Naive thymus-derived CD4-positive, alpha-beta T cell (primary cell): ENCODE results near the gene CWC22. TPM values are rescaled to one million over a fixed set of nuclear protein-coding genes. Genes with fewer than 3 reads are reported as not detected.
"Not testable (repeated sequence)": the region's sequence is repeated elsewhere in the genome, so short reads cannot be mapped to it uniquely, and the experiment has no call there.

Experiments used
- ATAC-seq: fragments of 150-1000 bp; cut with Tn5 transposase; 2 replicates; pipeline ENCODE4 v1.10.0; 2021; ENCODE audit warnings: mild to moderate bottlenecking, moderate library complexity
- CTCF ChIA-PET: fragments of 350-600 bp; sonication (Branson Sonifier 250); formaldehyde crosslinking; loops from one replicate; lab custom pipeline; 2021; ENCODE audit warnings: antibody characterized with exemption; lab: Charles Lee
- POLR2A ChIA-PET: fragments of 350-600 bp; sonication (Branson Sonifier 250); formaldehyde crosslinking; loops from one replicate; lab custom pipeline; 2021; ENCODE audit warnings: antibody characterized with exemption, inconsistent platforms; lab: Charles Lee
- DNase-seq, 9 donors: peaks; one replicate each; pipeline versions ENCODE4 v3.0.0 to v3.0.0-alpha.2; 2020 to 2022; ENCODE audit warnings: mixed read lengths in 1 of 9
- H3K27ac ChIP-seq: one replicate; pipeline ENCODE4 v1.7.0; 2013; ENCODE audit warnings: mild to moderate bottlenecking, low read depth, low read length, moderate library complexity
- H3K27me3 ChIP-seq, 2 donors: one replicate each; pipeline ENCODE4 v1.7.0; 2013; ENCODE audit warnings: low read length in 2 of 2, mild to moderate bottlenecking in 2 of 2, moderate library complexity in 2 of 2; ENCODE audit not compliant: control insufficient read depth in 2 of 2, insufficient read depth in 2 of 2
- H3K36me3 ChIP-seq, 3 experiments: 1 replicate in 2 of 3; 2 replicates in 1 of 3; pipeline ENCODE4 v1.7.0; 2013; ENCODE audit warnings: low read length in 3 of 3, mild to moderate bottlenecking in 3 of 3, moderate library complexity in 1 of 3; ENCODE audit not compliant: insufficient read depth in 3 of 3, control insufficient read depth in 2 of 3
- H3K4me1 ChIP-seq, 2 donors: one replicate each; pipeline ENCODE4 v1.7.0; 2013; ENCODE audit warnings: low read length in 2 of 2, mild to moderate bottlenecking in 2 of 2, moderate library complexity in 1 of 2; ENCODE audit not compliant: control insufficient read depth in 2 of 2, insufficient read depth in 2 of 2
- H3K4me3 ChIP-seq: 2 replicates; pipeline ENCODE4 v1.7.0; 2013; ENCODE audit warnings: mild to moderate bottlenecking, low read length
- H3K9me3 ChIP-seq, 3 experiments: 1 replicate in 2 of 3; 2 replicates in 1 of 3; pipeline ENCODE4 v1.7.0; 2013; ENCODE audit warnings: low read length in 3 of 3; ENCODE audit not compliant: control insufficient read depth in 2 of 3
- H3K27ac Mint-ChIP-seq, 9 donors: one replicate each; pipeline ENCODE4 v1.8.0; 2020 to 2022; ENCODE audit warnings: mixed read lengths in 9 of 9, mild to moderate bottlenecking in 8 of 9, moderate library complexity in 5 of 9, inconsistent platforms in 2 of 9
- H3K27me3 Mint-ChIP-seq, 5 donors: one replicate each; pipeline ENCODE4 v1.8.0; 2021 to 2022; ENCODE audit warnings: mixed read lengths in 5 of 5, mild to moderate bottlenecking in 1 of 5
- H3K36me3 Mint-ChIP-seq, 5 donors: one replicate each; pipeline ENCODE4 v1.8.0; 2020 to 2022; ENCODE audit warnings: mixed read lengths in 5 of 5, mild to moderate bottlenecking in 3 of 5, inconsistent platforms in 1 of 5
- H3K4me1 Mint-ChIP-seq, 7 donors: one replicate each; pipeline ENCODE4 v1.8.0; 2020 to 2022; ENCODE audit warnings: mixed read lengths in 7 of 7, mild to moderate bottlenecking in 3 of 7, inconsistent platforms in 1 of 7
- H3K4me3 Mint-ChIP-seq, 10 donors: one replicate each; pipeline ENCODE4 v1.8.0; 2020 to 2022; ENCODE audit warnings: mild to moderate bottlenecking in 10 of 10, mixed read lengths in 10 of 10, moderate library complexity in 6 of 10, inconsistent platforms in 2 of 10
- H3K9me3 Mint-ChIP-seq, 11 donors: one replicate each; pipeline ENCODE4 v1.8.0; 2020 to 2022; ENCODE audit warnings: mixed read lengths in 11 of 11, mild to moderate bottlenecking in 4 of 11, inconsistent platforms in 1 of 11, moderate library complexity in 1 of 11
- intact Hi-C, 2 donors: fragments of 100-400 bp; cut with micrococcal nuclease; formaldehyde crosslinking; loops; one replicate each; pipeline ENCODE4 v1.15.1; 2023
- polyA plus RNA-seq, 2 donors: library from polyadenylated mRNA; unstranded; fragments of 300-500 nt; fragmentation: Illumina TruSeq; gene quantifications; one replicate each; pipeline ENCODE4 v1.2.3, GENCODE V29; 2021
- total RNA-seq, 6 experiments: library from RNA in 5 of 6; stranded (reverse) in 5 of 6; gene quantifications; 1 replicate in 5 of 6; 2 replicates in 1 of 6; pipeline ENCODE4 v1.2.3 and lab custom pipeline; 2021 to 2026

CWC22 gene
- total RNA-seq (10 to 100 TPM; 14.4 to 32.0 (median 23.5) TPM), polyA plus RNA-seq (10 to 100 TPM; 32.5 to 42.6 TPM), total RNA-seq (lab: John Stamatoyannopoulos, UW) (41.9 reads per million, percentile 67 among the genes with 10 or more reads in this experiment)

GRCh38 chr2:180006781-180007579 lies at the start of gene CWC22:
CWC22 (minus strand) TSS chr2:180007297; CDS start chr2:179993341, 13,956 bp downstream.
- Mint-ChIP-seq H3K27me3 (peaks cover 0 to 3% (median 0%) of the 10 kb centered on the region in 5 donors), H3K27ac (peak within 1 kb of the TSS; percentile 98 to 100 (median 99)), H3K9me3 (no peaks in the 10 kb centered on the region), H3K36me3 (peaks cover 0 to 13% (median 3%) of the 10 kb centered on the region in 5 donors), H3K4me1 (peaks cover 19 to 54% (median 49%) of the 10 kb centered on the region in 7 donors), H3K4me3 (peak within 1 kb of the TSS; percentile 92 to 100 (median 96))
- peak; percentile 96 for ATAC-seq
- peak; percentile 73 to 93 (median 89) for DNase-seq
- Histone ChIP-seq H3K27ac (peak within 1 kb of the TSS; percentile 93), H3K4me1 (peaks cover 8 to 11% of the 10 kb centered on the region in 2 donors), H3K4me3 (peak within 1 kb of the TSS; percentile 96), H3K9me3 (no peaks in the 10 kb centered on the region), H3K27me3 (no peaks in the 10 kb centered on the region), H3K36me3 (peaks cover 0 to 6% (median 0%) of the 10 kb centered on the region in 3 experiments)
- CTCF ChIA-PET, result interaction anchor here (0.7 kb wide), 1 partner anchor 84 kb away, joined by 3 read pairs; no protein-coding TSS in a partner anchor
- POLR2A ChIA-PET, result interaction anchor here (1.0 kb wide), 1 partner anchor 973 kb away, joined by 3 read pairs; the partner anchor contains the start of gene UBE2E3
- intact Hi-C loops, result loop anchor here (1.0 to 5.0 kb wide), 12 partner anchors 770 to 1895 kb away; partner anchors contain the start of genes ITPRID2 (in 2 of the 2), PJVK (in 2 of the 2), PRKRA (in 2 of the 2) and UBE2E3 (in 2 of the 2)

- ATAC-seq (no peak), DNase-seq (no peak)
- intact Hi-C loops, result no loop called here
Measured at GRCh38 chr2:180056367-180057118, 49.4 kb upstream of the CWC22 start.

GRCh38 chr2:180054576-180054975 lies 47.5 kb upstream of the CWC22 start:
- intact Hi-C loops, H3K4me3 Mint-ChIP-seq, H3K27me3 ChIP-seq, ATAC-seq, H3K27ac ChIP-seq, H3K9me3 ChIP-seq, H3K4me1 ChIP-seq, H3K27ac Mint-ChIP-seq, H3K36me3 Mint-ChIP-seq, H3K9me3 Mint-ChIP-seq, H3K4me1 Mint-ChIP-seq, CTCF ChIA-PET, H3K4me3 ChIP-seq, POLR2A ChIA-PET, H3K36me3 ChIP-seq, DNase-seq: not testable (repeated sequence)
- peaks cover 0 to 23% (median 18%) of the 10 kb centered on the region in 5 donors for H3K27me3 Mint-ChIP-seq

More at GRCh38 chr2:180056367-180057118, 49.4 kb upstream of the CWC22 start:
- Histone ChIP-seq H3K36me3 (no peaks in the 10 kb centered on the region), H3K4me3 (no peak overlapping the region), H3K27me3 (no peaks in the 10 kb centered on the region), H3K9me3 (no peaks in the 10 kb centered on the region), H3K4me1 (no peaks in the 10 kb centered on the region), H3K27ac (no peak overlapping the region)
- Mint-ChIP-seq H3K36me3 (no peaks in the 10 kb centered on the region), H3K4me3 (no peak overlapping the region), H3K27ac (no peak overlapping the region), H3K4me1 (no peaks in the 10 kb centered on the region), H3K27me3 (peaks cover 0 to 24% (median 5%) of the 10 kb centered on the region in 5 donors), H3K9me3 (peaks cover 0 to 9% (median 0%) of the 10 kb centered on the region in 11 donors)
- ChIA-PET CTCF (no interaction called here), POLR2A (no interaction called here)

GRCh38 chr2:180050246-180050645 lies 43.1 kb upstream of the CWC22 start:
- no peaks in the 10 kb centered on the region for H3K9me3 ChIP-seq
- H3K36me3 Mint-ChIP-seq, result no peaks in the 10 kb centered on the region
- H3K27ac ChIP-seq, result no peak overlapping the region
- H3K4me3 ChIP-seq, result no peak overlapping the region
- ChIA-PET CTCF (no interaction called here), POLR2A (no interaction called here)
- H3K27ac Mint-ChIP-seq, result no peak overlapping the region
- intact Hi-C loops, result no loop called here
- H3K9me3 Mint-ChIP-seq, result peaks cover 0 to 9% (median 0%) of the 10 kb centered on the region in 11 donors
- no peak overlapping the region for H3K4me3 Mint-ChIP-seq
- peaks cover 15 to 48% (median 19%) of the 10 kb centered on the region in 5 donors for H3K27me3 Mint-ChIP-seq
- H3K4me1 ChIP-seq, result no peaks in the 10 kb centered on the region
- ATAC-seq (no peak), DNase-seq (no peak)
- no peaks in the 10 kb centered on the region for H3K36me3 ChIP-seq
- no peaks in the 10 kb centered on the region for H3K4me1 Mint-ChIP-seq
- H3K27me3 ChIP-seq, result no peaks in the 10 kb centered on the region

- ATAC-seq, result no peak
- peaks cover 18 to 57% (median 37%) of the 10 kb centered on the region in 5 donors for H3K27me3 Mint-ChIP-seq
- Histone ChIP-seq H3K27ac (no peak overlapping the region), H3K4me3 (no peak overlapping the region), H3K27me3 (no peaks in the 10 kb centered on the region), H3K4me1 (no peaks in the 10 kb centered on the region), H3K36me3 (no peaks in the 10 kb centered on the region), H3K9me3 (no peaks in the 10 kb centered on the region)
- no peak overlapping the region for H3K27ac Mint-ChIP-seq
- DNase-seq, result no peak
- H3K4me1 Mint-ChIP-seq, result no peaks in the 10 kb centered on the region
- H3K9me3 Mint-ChIP-seq, result no peaks in the 10 kb centered on the region
- ChIA-PET CTCF (no interaction called here), POLR2A (no interaction called here)
- intact Hi-C loops, result no loop called here
- no peak overlapping the region for H3K4me3 Mint-ChIP-seq
- no peaks in the 10 kb centered on the region for H3K36me3 Mint-ChIP-seq
Measured at GRCh38 chr2:180048251-180048650, 41.2 kb upstream of the CWC22 start.

GRCh38 chr2:180046776-180047175 lies 39.7 kb upstream of the CWC22 start:
- Mint-ChIP-seq H3K4me3 (no peak overlapping the region), H3K36me3 (no peaks in the 10 kb centered on the region), H3K4me1 (no peaks in the 10 kb centered on the region), H3K27ac (no peak overlapping the region), H3K27me3 (peaks cover 20 to 60% (median 38%) of the 10 kb centered on the region in 5 donors), H3K9me3 (no peaks in the 10 kb centered on the region)
- no peaks in the 10 kb centered on the region for H3K36me3 ChIP-seq
- DNase-seq, result no peak
- H3K4me3 ChIP-seq, result no peak overlapping the region
- no peaks in the 10 kb centered on the region for H3K4me1 ChIP-seq
- POLR2A ChIA-PET, result no interaction called here
- H3K9me3 ChIP-seq, result no peaks in the 10 kb centered on the region
- H3K27me3 ChIP-seq, result no peaks in the 10 kb centered on the region
- H3K27ac ChIP-seq, result no peak overlapping the region
- ATAC-seq, result no peak
- CTCF ChIA-PET, result no interaction called here
- intact Hi-C loops, result no loop called here
